Bronchial epithelial cell (primary cell): ENCODE results near the gene APOBEC3F. TPM values are rescaled to one million over a fixed set of nuclear protein-coding genes. Genes with fewer than 3 reads are reported as not detected.
A peak's percentile ranks its signal among the peaks of the same experiment; 100 is the strongest.

Source experiments
- DNase-seq: peaks from one replicate; pipeline ENCODE4 v3.0.0-alpha.2; 2010; ENCODE audit warnings: low read depth
- FAIRE-seq: peaks from 2 replicates; lab custom pipeline; 2011; peaks lifted over from hg19 to GRCh38; lab: Jason Lieb, UNC
- H3K27me3 ChIP-seq: 2 replicates; pipeline ENCODE4 v1.5.1; 2011; ENCODE audit warnings: low read length; ENCODE audit not compliant: control insufficient read depth, insufficient read depth
- H3K36me3 ChIP-seq: 2 replicates; pipeline ENCODE4 v1.5.1; 2011; ENCODE audit warnings: low read length; ENCODE audit not compliant: control insufficient read depth, insufficient read depth
- H3K4me3 ChIP-seq: 2 replicates; pipeline ENCODE4 v1.5.1; 2011; ENCODE audit warnings: mild to moderate bottlenecking, low read depth, low read length, control low read depth
- CTCF ChIP-seq: IDR thresholded peaks from 2 replicates; pipeline ENCODE4 v1.5.1; 2011; ENCODE audit warnings: mild to moderate bottlenecking, moderate library complexity, low read length, control low read depth, inconsistent platforms; ENCODE audit not compliant: insufficient read depth, severe bottlenecking
- total RNA-seq: library from RNA; depleted of rRNA; stranded (reverse); fragments of >200 nt; gene quantifications from 2 replicates; pipeline ENCODE4 v1.2.1, GENCODE V29; 2014

APOBEC3F gene
- total RNA-seq, 1 donor from 2014 or later, result 0.79 TPM

DNA sequence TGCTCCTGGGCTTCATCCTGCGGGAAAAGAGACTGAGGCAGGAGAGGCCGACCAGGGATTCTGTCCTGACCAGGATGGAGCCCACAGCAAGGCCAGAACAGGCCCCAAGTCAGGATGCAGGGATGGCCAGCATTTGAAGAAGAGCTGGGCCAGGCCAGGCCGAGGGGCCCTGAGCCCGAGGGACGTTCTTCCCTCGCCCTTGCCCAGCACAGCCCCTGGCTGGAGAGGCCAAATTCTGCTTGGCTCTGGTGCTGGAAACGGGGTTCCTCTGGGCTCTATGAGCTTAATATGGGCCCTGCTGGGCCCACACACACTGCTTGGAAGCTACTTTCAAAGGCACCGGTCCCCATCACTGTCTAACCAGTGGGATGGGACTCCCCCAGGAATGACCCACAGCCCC lies 44.0 kb downstream of the APOBEC3F start:
- H3K27me3 ChIP-seq, result no peaks in the 10 kb centered on the region
- no peaks in the 10 kb centered on the region for H3K36me3 ChIP-seq
- no peak overlapping the region for H3K4me3 ChIP-seq
- DNase-seq (no peak), FAIRE-seq (no peak)
- TF ChIP-seq CTCF, result no peak

GRCh38 chr22:39087098-39087497 lies 46.4 kb downstream of the APOBEC3F start:
- FAIRE-seq (no peak), DNase-seq (no peak)
- H3K4me3 ChIP-seq, result no peak overlapping the region
- TF ChIP-seq CTCF, result no peak
- H3K27me3 ChIP-seq, result no peaks in the 10 kb centered on the region
- H3K36me3 ChIP-seq, result no peaks in the 10 kb centered on the region

DNA sequence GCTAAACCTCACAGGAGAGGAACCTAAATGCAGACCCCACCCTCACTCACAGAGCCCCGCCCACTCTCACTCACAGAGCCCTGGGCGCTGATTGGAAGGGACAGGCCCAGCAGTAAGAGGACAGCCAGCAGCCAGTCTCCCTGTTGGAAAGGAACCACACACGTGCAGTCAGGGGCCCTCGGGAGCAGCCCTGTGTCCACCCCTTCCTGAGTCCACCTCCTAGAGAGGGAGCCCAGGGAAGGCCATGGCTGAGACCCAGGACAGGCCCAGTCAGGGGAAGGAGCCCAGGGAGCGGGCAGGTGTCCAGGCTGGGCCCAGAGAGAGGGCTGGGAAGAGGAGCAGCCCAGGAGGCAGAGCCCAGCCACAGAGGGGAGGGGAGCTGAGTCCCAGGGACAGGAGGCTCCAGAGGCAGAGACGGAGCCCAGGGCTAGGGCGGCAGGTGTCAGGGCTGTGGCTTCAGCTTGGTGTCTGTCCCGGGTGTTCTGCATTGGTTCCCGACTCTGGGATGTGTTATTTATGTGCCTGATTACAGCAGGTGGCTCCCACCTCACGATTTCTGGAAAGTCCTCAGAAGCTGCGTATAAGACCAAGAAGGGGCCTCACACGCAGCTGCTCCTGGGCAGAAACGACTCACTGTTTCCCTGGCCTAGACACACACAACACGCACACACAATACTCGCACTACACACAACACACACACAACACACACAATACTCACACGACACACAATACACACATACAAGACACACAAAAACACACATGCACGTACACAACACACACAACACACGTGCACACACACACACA lies 47.4 kb downstream of the APOBEC3F start:
- Histone ChIP-seq H3K27me3 (no peaks in the 10 kb centered on the region), H3K4me3 (no peak overlapping the region), H3K36me3 (no peaks in the 10 kb centered on the region)
- TF ChIP-seq CTCF, result no peak
- no peak for DNase-seq
- FAIRE-seq, result peak; percentile 75

GRCh38 chr22:39088685-39089032 lies 48.0 kb downstream of the APOBEC3F start:
- no peak for TF ChIP-seq CTCF
- H3K36me3 ChIP-seq, result no peaks in the 10 kb centered on the region
- no peaks in the 10 kb centered on the region for H3K27me3 ChIP-seq
- DNase-seq (no peak), FAIRE-seq (no peak)
- H3K4me3 ChIP-seq, result no peak overlapping the region

DNA sequence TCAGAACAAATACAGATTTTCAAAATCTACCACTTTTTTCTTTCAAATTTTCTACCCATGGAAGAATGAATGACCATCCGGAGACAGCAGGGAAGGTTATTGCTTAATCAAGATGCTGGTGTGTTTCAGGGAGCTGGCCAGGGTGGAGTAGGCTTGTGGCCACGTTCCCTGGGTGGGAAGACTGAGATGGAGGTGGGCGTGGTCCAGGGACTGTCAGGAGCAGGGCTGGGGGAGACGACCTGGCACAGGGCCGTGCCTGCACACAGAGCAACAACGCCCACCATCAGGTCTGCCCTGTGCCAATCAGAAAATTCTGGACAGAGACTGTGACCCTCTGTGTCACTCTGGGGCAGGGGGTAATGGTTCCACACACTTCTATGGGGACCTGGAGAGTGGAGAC lies 49.3 kb downstream of the APOBEC3F start:
- DNase-seq (no peak), FAIRE-seq (no peak)
- no peak for TF ChIP-seq CTCF
- H3K27me3 ChIP-seq, result no peaks in the 10 kb centered on the region
- no peak overlapping the region for H3K4me3 ChIP-seq
- H3K36me3 ChIP-seq, result no peaks in the 10 kb centered on the region
